Renal cortex interstitium (tissue), 11 donors: Measurements from ENCODE around the gene UBE2O. TPM values are rescaled to one million over a fixed set of nuclear protein-coding genes. Genes with fewer than 3 reads are reported as not detected.

Experiments used
- DNase-seq, 11 donors: peaks; one replicate each; pipeline ENCODE4 v3.0.0-alpha.2; 2013; ENCODE audit warnings: low read depth in 9 of 11, low spot score in 4 of 11; ENCODE audit errors: extremely low read depth in 1 of 11
- polyA plus RNA-seq, 3 donors: library from polyadenylated mRNA; unstranded; fragments of 120-200 nt; gene quantifications; one replicate each; pipeline ENCODE4 v1.2.1, GENCODE V29; 2013; ENCODE audit not compliant: insufficient read length in 3 of 3

Gene UBE2O
- polyA plus RNA-seq, 3 donors: 26.4 to 31.8 (median 28.6) TPM

- no peak for DNase-seq
These were observed 18.7 kb upstream of the UBE2O start for GRCh38 chr17:76471498-76472257.

GRCh38 chr17:76469991-76470739 is 17.2 kb upstream of the UBE2O start:
- DNase-seq: no peak

GRCh38 chr17:76469076-76469990 is 16.4 kb upstream of the UBE2O start:
- DNase-seq: no peak

GRCh38 chr17:76468634-76469010 is 15.7 kb upstream of the UBE2O start:
- DNase-seq: no peak

GRCh38 chr17:76467809-76468633 is 15.1 kb upstream of the UBE2O start:
- DNase-seq: no peak

- no peak for DNase-seq
These were observed 14.4 kb upstream of the UBE2O start, which contains the start of gene AANAT for GRCh38 chr17:76467366-76467765. Gene AANAT (plus strand): TSS chr17:76467603. CDS start chr17:76468747, 1,144 bp downstream.

- no peak for DNase-seq
These were observed 13.8 kb upstream of the UBE2O start for GRCh38 chr17:76466775-76467130.

GRCh38 chr17:76462556-76463290 is 9.8 kb upstream of the UBE2O start:
- no peak for DNase-seq

GRCh38 chr17:76461765-76462555 is 9.0 kb upstream of the UBE2O start:
- DNase-seq: no peak

GRCh38 chr17:76459674-76460073 is 6.7 kb upstream of the UBE2O start:
- DNase-seq: no peak

GRCh38 chr17:76458580-76459490 is 5.9 kb upstream of the UBE2O start:
- no peak for DNase-seq

GRCh38 chr17:76453431-76453743 is 435 bp upstream of the UBE2O start:
- no peak for DNase-seq

GRCh38 chr17:76452127-76452659 is 759 bp downstream of the UBE2O start:
- DNase-seq: no peak

- DNase-seq: no peak
These were observed 1.4 kb downstream of the UBE2O start for GRCh38 chr17:76451506-76451905.

- no peak for DNase-seq
These were observed 3.8 kb downstream of the UBE2O start for GRCh38 chr17:76449126-76449525.

- no peak for DNase-seq
These were observed 4.9 kb downstream of the UBE2O start for GRCh38 chr17:76447931-76448652.
